ENCODE results near the gene MECP2.

MECP2 gene

GRCh38 chrX:154082396-154083125, 15.0 kb downstream of the MECP2 start:
- TF ChIP-seq CTCF (IDR thresholded peaks at IDR 0.05; ENCODE audit: low read depth, low read length): no peak
- no peak for DNase-seq (ENCODE audit: extremely low read depth, low read depth)

GRCh38 chrX:154077101-154077500, 20.4 kb downstream of the MECP2 start:
- DNase-seq (ENCODE audit: extremely low read depth, low read depth): no peak
- no peak for TF ChIP-seq CTCF (IDR thresholded peaks at IDR 0.05; ENCODE audit: low read depth, low read length)

GRCh38 chrX:154074199-154074598, 23.3 kb downstream of the MECP2 start:
- DNase-seq (ENCODE audit: extremely low read depth, low read depth): no peak
- TF ChIP-seq CTCF (IDR thresholded peaks at IDR 0.05; ENCODE audit: low read depth, low read length): no peak

- TF ChIP-seq CTCF (IDR thresholded peaks at IDR 0.05; ENCODE audit: low read depth, low read length): no peak
- no peak for DNase-seq (ENCODE audit: extremely low read depth, low read depth)
Observed at GRCh38 chrX:154072192-154072591, 25.3 kb downstream of the MECP2 start.

- DNase-seq (ENCODE audit: extremely low read depth, low read depth): no peak
Observed at GRCh38 chrX:154068560-154068959, 29.0 kb downstream of the MECP2 start.

GRCh38 chrX:154064637-154065435, 32.7 kb downstream of the MECP2 start:
- TF ChIP-seq CTCF (IDR thresholded peaks at IDR 0.05; ENCODE audit: low read depth, low read length): no peak
- no peak for DNase-seq (ENCODE audit: extremely low read depth, low read depth)

More at GRCh38 chrX:154068560-154068959, 29.0 kb downstream of the MECP2 start:
- TF ChIP-seq CTCF (IDR thresholded peaks at IDR 0.05; ENCODE audit: low read depth, low read length): no peak

- DNase-seq (ENCODE audit: extremely low read depth, low read depth): no peak
- no peak for TF ChIP-seq CTCF (IDR thresholded peaks at IDR 0.05; ENCODE audit: low read depth, low read length)
Observed at GRCh38 chrX:154063234-154063633, 34.3 kb downstream of the MECP2 start.
